Tibial nerve (tissue), 4 donors: Measurements from ENCODE around the gene TP53. TPM values are rescaled to one million over a fixed set of nuclear protein-coding genes. Genes with fewer than 3 reads are reported as not detected.
A peak's percentile ranks its signal among the peaks of the same experiment; 100 is the strongest.

Experiments used
- DNase-seq, 2 donors: peaks; one replicate each; pipeline ENCODE4 v3.0.0-alpha.2; 2019; ENCODE audit warnings: low spot score in 2 of 2
- H3K27ac ChIP-seq, 4 donors: fragments of 200-600 bp; sonication (generic) in 3 of 4; one replicate each; pipeline ENCODE4 v1.5.1; 2017 to 2019; ENCODE audit warnings: mild to moderate bottlenecking in 1 of 4
- H3K27me3 ChIP-seq, 2 donors: fragments of 200-600 bp; sonication (generic) in 1 of 2; one replicate each; pipeline versions ENCODE4 v1.5.1 to v1.6.0; 2017 to 2019
- H3K36me3 ChIP-seq, 3 donors: fragments of 200-600 bp; sonication (generic); one replicate each; pipeline ENCODE4 v1.5.1; 2018 to 2019
- H3K4me1 ChIP-seq, 4 donors: fragments of 200-600 bp; sonication (generic) in 3 of 4; one replicate each; pipeline ENCODE4 v1.5.1; 2017 to 2019
- H3K4me3 ChIP-seq, 4 donors: fragments of 200-600 bp; sonication (generic) in 3 of 4; one replicate each; pipeline ENCODE4 v1.5.1; 2017 to 2019; ENCODE audit warnings: mild to moderate bottlenecking in 1 of 4, moderate library complexity in 1 of 4
- H3K9me3 ChIP-seq, 4 donors: fragments of 200-600 bp; sonication (generic) in 3 of 4; one replicate each; pipeline ENCODE4 v1.5.1; 2017 to 2019
- CTCF ChIP-seq, 5 experiments: fragments of 200-600 bp in 3 of 5; fragments of 450-650 bp in 2 of 5; sonication (generic) in 3 of 5; IDR thresholded peaks; one replicate each; pipeline ENCODE4 v1.5.1; 2016 to 2019; ENCODE audit warnings: antibody characterized with exemption in 5 of 5, mild to moderate bottlenecking in 3 of 5, moderate library complexity in 2 of 5
- EP300 ChIP-seq, 2 donors: sonication (generic); formaldehyde crosslinking; IDR thresholded peaks; one replicate each; pipeline ENCODE4 v1.6.1; 2017; ENCODE audit warnings: antibody characterized with exemption in 2 of 2, mild to moderate bottlenecking in 1 of 2
- POLR2A ChIP-seq, 2 donors: fragments of 450-650 bp; IDR thresholded peaks; one replicate each; pipeline ENCODE4 v1.6.1; 2017; ENCODE audit warnings: antibody characterized with exemption in 2 of 2, mild to moderate bottlenecking in 2 of 2, moderate library complexity in 2 of 2
- WGBS, 2 donors: methylation state at CpG; one replicate each; pipeline ENCODE4 v1.1.5; 2018; 5-methylcytosine and 5-hydroxymethylcytosine counted together
- total RNA-seq, 4 donors: library from RNA; depleted of rRNA; stranded (reverse); fragments of >200 nt; gene quantifications; one replicate each; pipeline ENCODE4 v1.1.0, GENCODE V29; 2016

The TP53 gene
- total RNA-seq, 4 donors from 2014 or later: 26.7 to 32.1 (median 30.0) TPM

GRCh38 chr17:7706631-7707354, 19.5 kb upstream of the TP53 start:
- no peak overlapping the region for H3K4me3 ChIP-seq
- no peak overlapping the region for H3K27ac ChIP-seq
- 88 to 95% methylated on average over 3 of the region's 3 CpGs for WGBS, 2 donors
- H3K27me3 ChIP-seq: peaks cover 0 to 86% of the 10 kb centered on the region in 2 donors
- peaks cover 0 to 22% (median 13%) of the 10 kb centered on the region in 3 donors for H3K36me3 ChIP-seq
- no peaks in the 10 kb centered on the region for H3K9me3 ChIP-seq
- H3K4me1 ChIP-seq: peaks cover 0 to 16% (median 9%) of the 10 kb centered on the region in 4 donors
- no peak for TF ChIP-seq EP300 (IDR thresholded peaks at IDR 0.05)
- no peak for TF ChIP-seq POLR2A (IDR thresholded peaks at IDR 0.05)
- no peak for TF ChIP-seq CTCF (IDR thresholded peaks at IDR 0.05)
- DNase-seq: no peak

- peak overlapping the region in 2 of 4 donors; percentile 38 to 39 for H3K4me3 ChIP-seq
- no peaks in the 10 kb centered on the region for H3K9me3 ChIP-seq
- H3K27ac ChIP-seq: no peak overlapping the region
- no peak for TF ChIP-seq EP300 (IDR thresholded peaks at IDR 0.05)
- peaks cover 0 to 34% (median 17%) of the 10 kb centered on the region in 3 donors for H3K36me3 ChIP-seq
- H3K4me1 ChIP-seq: peaks cover 0 to 16% (median 9%) of the 10 kb centered on the region in 4 donors
- 5 to 6% methylated on average over 25 to 40 of the region's 50 CpGs for WGBS, 2 donors
- DNase-seq: no peak
- H3K27me3 ChIP-seq: peaks cover 0 to 73% of the 10 kb centered on the region in 2 donors
Measured at GRCh38 chr17:7705269-7706255, 18.3 kb upstream of the TP53 start.

GRCh38 chr17:7704601-7705268, 17.4 kb upstream of the TP53 start, which contains the start of gene EFNB3:
TSS of gene EFNB3 (plus strand) at chr17:7705202. CDS start at chr17:7705599, 397 bp downstream.
- peaks cover 0 to 16% (median 9%) of the 10 kb centered on the region in 4 donors for H3K4me1 ChIP-seq
- H3K27me3 ChIP-seq: peaks cover 0 to 70% of the 10 kb centered on the region in 2 donors
- H3K27ac ChIP-seq: no peak within 1 kb of the TSS
- WGBS, 2 donors: 1 to 3% methylated on average over 23 to 44 of the region's 45 CpGs
- no peaks in the 10 kb centered on the region for H3K9me3 ChIP-seq
- no peak for DNase-seq
- H3K36me3 ChIP-seq: peaks cover 0 to 43% (median 17%) of the 10 kb centered on the region in 3 donors
- TF ChIP-seq POLR2A (IDR thresholded peaks at IDR 0.05) (no peak), EP300 (IDR thresholded peaks at IDR 0.05) (no peak)
- H3K4me3 ChIP-seq: peak within 1 kb of the TSS in 2 of 4 donors; percentile 38 to 39

GRCh38 chr17:7703584-7704479, 16.5 kb upstream of the TP53 start:
- H3K27ac ChIP-seq: no peak overlapping the region
- no peak for DNase-seq
- no peak for TF ChIP-seq POLR2A (IDR thresholded peaks at IDR 0.05)
- no peak for TF ChIP-seq EP300 (IDR thresholded peaks at IDR 0.05)
- TF ChIP-seq CTCF (IDR thresholded peaks at IDR 0.05): no peak
- peaks cover 0 to 45% (median 17%) of the 10 kb centered on the region in 3 donors for H3K36me3 ChIP-seq
- no peaks in the 10 kb centered on the region for H3K9me3 ChIP-seq
- H3K4me1 ChIP-seq: peaks cover 0 to 16% (median 9%) of the 10 kb centered on the region in 4 donors
- peaks cover 0 to 62% of the 10 kb centered on the region in 2 donors for H3K27me3 ChIP-seq
- H3K4me3 ChIP-seq: no peak overlapping the region
- WGBS, 2 donors: 23 to 38% methylated on average over 24 of the region's 24 CpGs

GRCh38 chr17:7702776-7703175, 15.5 kb upstream of the TP53 start:
- H3K9me3 ChIP-seq: no peaks in the 10 kb centered on the region
- no peak overlapping the region for H3K4me3 ChIP-seq
- no peak for DNase-seq
- TF ChIP-seq EP300 (IDR thresholded peaks at IDR 0.05) (no peak), POLR2A (IDR thresholded peaks at IDR 0.05) (no peak), CTCF (IDR thresholded peaks at IDR 0.05) (no peak)
- peaks cover 0 to 51% (median 17%) of the 10 kb centered on the region in 3 donors for H3K36me3 ChIP-seq
- WGBS, 2 donors: 84 to 89% methylated on average over 13 of the region's 13 CpGs
- H3K4me1 ChIP-seq: peaks cover 0 to 16% (median 9%) of the 10 kb centered on the region in 4 donors
- peaks cover 0 to 51% of the 10 kb centered on the region in 2 donors for H3K27me3 ChIP-seq
- no peak overlapping the region for H3K27ac ChIP-seq
